ENCODE data around the gene ZBTB40. TPM values are rescaled to one million over a fixed set of nuclear protein-coding genes. Genes with fewer than 3 reads are reported as not detected.

The ZBTB40 gene
- total and polyA plus RNA-seq, 10 of the 15 experiments (the other 5 are each of a cell fraction or from before 2014, with no cell fraction given): 1.9 to 14.4 (median 9.0) TPM

- in situ Hi-C loops (cut with MboI) (no loop called here), intact Hi-C loops (cut with micrococcal nuclease; ENCODE audit: unreplicated experiment) (no loop called here)
- no peak overlapping the region for H3K4me2 ChIP-seq (ENCODE audit: control insufficient read depth, insufficient read depth)
- peaks cover 3 to 4% of the 10 kb centered on the region in 2 experiments; a peak in 3 of 4 replicates for H3K36me3 ChIP-seq (ENCODE audit: control insufficient read depth in 2 of 2, insufficient read depth in 2 of 2, low read length in 1 of 2)
- H3K4me3 ChIP-seq: no peak overlapping the region
- POLR2A ChIA-PET: no interaction called here
- no peak for FAIRE-seq
- H3K9ac ChIP-seq (ENCODE audit: control insufficient read depth, insufficient read depth, low read length): no peak overlapping the region
- CTCF ChIA-PET: no interaction called here
- H4K20me1 ChIP-seq (ENCODE audit: control insufficient read depth, insufficient read depth): no peaks in the 10 kb centered on the region
- SMC1A ChIA-PET (ENCODE audit: uncharacterized antibody, unreplicated experiment): no interaction called here
- H3K27me3 ChIP-seq (replicated peaks in 1 of 2; ENCODE audit: control insufficient read depth in 2 of 2, insufficient read depth in 2 of 2, low read length in 1 of 2): no peaks in the 10 kb centered on the region
- TF ChIP-seq ZNF622 (IDR thresholded peaks at IDR 0.05): no peak
- TF ChIP-seq GABPA (IDR thresholded peaks at IDR 0.05; ENCODE audit: low read depth): no peak
- no peak for TF ChIP-seq MAX (IDR thresholded peaks at IDR 0.05; ENCODE audit: low read depth, low read length)
- no peak for TF ChIP-seq SMAD5 (IDR thresholded peaks at IDR 0.05; ENCODE audit: low read depth)
- no peak for TF ChIP-seq RAD51 (IDR thresholded peaks at IDR 0.05)
- no peak for TF ChIP-seq HDGF (IDR thresholded peaks at IDR 0.05)
- no peak for TF ChIP-seq ATF2 (IDR thresholded peaks at IDR 0.05; ENCODE audit: low read length)
- no peak for TF ChIP-seq ZZZ3 (IDR thresholded peaks at IDR 0.05; ENCODE audit: control insufficient read depth, insufficient read length, low read depth)
- TF ChIP-seq JUND (IDR thresholded peaks at IDR 0.05; ENCODE audit: low read depth, low read length): no peak
- no peak for DNase-seq (ENCODE audit: low read depth, low spot score)
- RAD21 ChIA-PET (ENCODE audit: unreplicated experiment): no interaction called here
- H3K79me2 ChIP-seq (ENCODE audit: control insufficient read depth, insufficient read depth, low read length): no peaks in the 10 kb centered on the region
- H3K4me1 ChIP-seq (ENCODE audit: control insufficient read depth, insufficient read depth, low read length): no peaks in the 10 kb centered on the region
- H3K9me3 ChIP-seq (replicated peaks; ENCODE audit: control insufficient read depth, insufficient read depth, low read length): no peaks in the 10 kb centered on the region
- H3K27ac ChIP-seq (ENCODE audit: control insufficient read depth, insufficient read depth): no peak overlapping the region
- BruUV-seq (replicated peaks): no TSS peak
- WGBS (ENCODE audit: insufficient coverage, insufficient replicate concordance, low lambda C conversion rate, missing lambda C conversion rate): 90% methylated on average over 7 of the region's 7 CpGs
- no peak overlapping the region for H2AFZ ChIP-seq (ENCODE audit: control insufficient read depth, low read depth, low read length)
- no peak for ATAC-seq
Measured at GRCh38 chr1:22496536-22497160, 45.0 kb downstream of the ZBTB40 start.

Data from GM12878 (cell line).